HTR-8/SVneo (cell line): ENCODE data around the gene MAD1L1.

Experiments used
- DNase-seq: peaks from one replicate; pipeline ENCODE4 v3.0.0; 2011; ENCODE audit warnings: low spot score, mixed read lengths; ENCODE audit not compliant: insufficient read length
- FAIRE-seq: peaks from 2 replicates; lab custom pipeline; 2011; peaks lifted over from hg19 to GRCh38; lab: Jason Lieb, UNC

MAD1L1 gene

GRCh38 chr7:1959305-1959704, 273.4 kb downstream of the MAD1L1 start:
- DNase-seq, result no peak
- no peak for FAIRE-seq

- DNase-seq (no peak), FAIRE-seq (peak; percentile 59)
Observed at GRCh38 chr7:1957471-1958225, 275.1 kb downstream of the MAD1L1 start.

- no peak for FAIRE-seq
- DNase-seq, result no peak
Observed at GRCh38 chr7:1956611-1957470, 275.9 kb downstream of the MAD1L1 start.

GRCh38 chr7:1956141-1956540, 276.6 kb downstream of the MAD1L1 start:
- no peak for FAIRE-seq
- DNase-seq, result no peak

- FAIRE-seq (no peak), DNase-seq (no peak)
Observed at GRCh38 chr7:1954366-1955004, 278.3 kb downstream of the MAD1L1 start.

GRCh38 chr7:1953199-1954190, 279.2 kb downstream of the MAD1L1 start:
- FAIRE-seq, result peak; percentile 16

GRCh38 chr7:1952781-1953180, 280.0 kb downstream of the MAD1L1 start:
- DNase-seq, result no peak
- FAIRE-seq, result no peak

More at GRCh38 chr7:1953199-1954190, 279.2 kb downstream of the MAD1L1 start:
- no peak for DNase-seq

- DNase-seq, result no peak
- no peak for FAIRE-seq
Observed at GRCh38 chr7:1952169-1952760, 280.5 kb downstream of the MAD1L1 start.

- FAIRE-seq, result no peak
- DNase-seq, result no peak
Observed at GRCh38 chr7:1951600-1951999, 281.1 kb downstream of the MAD1L1 start.

GRCh38 chr7:1951159-1951536, 281.6 kb downstream of the MAD1L1 start:
- no peak for DNase-seq
- no peak for FAIRE-seq

GRCh38 chr7:1950452-1951158, 282.1 kb downstream of the MAD1L1 start:
- DNase-seq, result no peak
- no peak for FAIRE-seq

GRCh38 chr7:1950066-1950451, 282.7 kb downstream of the MAD1L1 start:
- no peak for DNase-seq
- FAIRE-seq, result no peak

GRCh38 chr7:1949681-1950055, 283.1 kb downstream of the MAD1L1 start:
- DNase-seq (no peak), FAIRE-seq (no peak)

- DNase-seq (no peak), FAIRE-seq (no peak)
Observed at GRCh38 chr7:1948887-1949680, 283.7 kb downstream of the MAD1L1 start.

- peak; percentile 51 for FAIRE-seq
- DNase-seq, result no peak
Observed at GRCh38 chr7:1948301-1948796, 284.4 kb downstream of the MAD1L1 start.

GRCh38 chr7:1947586-1948217, 285.0 kb downstream of the MAD1L1 start:
- FAIRE-seq (no peak), DNase-seq (no peak)

- FAIRE-seq, result no peak
- DNase-seq, result no peak
Observed at GRCh38 chr7:1946773-1947450, 285.8 kb downstream of the MAD1L1 start.
